Activated CD4-positive, alpha-beta T cell treated with anti-CD3 and anti-CD28 coated beads, Interleukin-10, Interleukin-2, amounts not matched to agents 100 ng/mL and 50 ng/mL, durations not matched to agents 16 hours and 8 hours (primary cell): ENCODE results near the gene SETD5.
"Not testable (repeated sequence)": the region's sequence is repeated elsewhere in the genome, so short reads cannot be mapped to it uniquely, and the experiment has no call there.

Source experiments
- DNase-seq: peaks from one replicate; pipeline ENCODE4 v3.0.0-alpha.2; 2020

The SETD5 gene

DNA sequence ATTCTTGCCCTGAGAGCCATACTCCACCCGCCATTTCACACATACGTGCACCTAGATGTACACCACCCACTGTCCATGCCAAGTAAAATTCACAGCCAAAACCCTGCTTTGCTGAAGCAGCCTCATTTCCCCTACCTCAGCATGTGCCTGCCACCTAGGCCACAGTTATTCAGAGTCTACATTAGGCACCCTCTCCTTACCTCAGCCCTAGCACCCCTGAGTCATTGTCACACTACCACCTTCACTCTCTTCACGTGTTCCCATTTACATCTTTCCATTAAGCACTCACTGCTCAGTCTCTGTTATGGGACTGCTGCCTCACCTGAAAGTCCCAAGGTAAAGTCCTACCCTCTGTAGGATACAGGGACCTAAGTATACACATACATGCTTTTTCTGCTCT is 70.0 kb downstream of the SETD5 start:
- DNase-seq = no peak

DNA sequence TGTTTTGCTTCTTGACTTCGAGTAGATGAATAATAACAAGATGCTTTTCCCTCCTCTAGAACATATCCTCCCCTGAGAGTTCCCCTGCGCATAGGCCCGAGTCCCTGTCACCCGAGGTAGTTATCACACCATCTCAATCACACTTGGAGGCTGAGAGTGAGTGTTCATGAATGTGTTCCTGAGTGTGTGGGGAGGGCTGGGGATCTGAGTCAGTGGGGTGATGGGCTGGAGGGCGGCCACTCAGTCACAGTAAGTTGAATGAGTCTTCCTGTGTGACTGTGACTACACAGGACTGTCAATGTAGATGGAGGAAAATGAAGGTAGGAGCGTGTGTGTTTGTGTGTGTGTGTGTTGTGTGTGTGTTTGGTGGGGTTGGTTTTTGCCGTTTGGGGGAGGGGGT is 71.0 kb downstream of the SETD5 start:
- DNase-seq = peak; percentile 31

DNA sequence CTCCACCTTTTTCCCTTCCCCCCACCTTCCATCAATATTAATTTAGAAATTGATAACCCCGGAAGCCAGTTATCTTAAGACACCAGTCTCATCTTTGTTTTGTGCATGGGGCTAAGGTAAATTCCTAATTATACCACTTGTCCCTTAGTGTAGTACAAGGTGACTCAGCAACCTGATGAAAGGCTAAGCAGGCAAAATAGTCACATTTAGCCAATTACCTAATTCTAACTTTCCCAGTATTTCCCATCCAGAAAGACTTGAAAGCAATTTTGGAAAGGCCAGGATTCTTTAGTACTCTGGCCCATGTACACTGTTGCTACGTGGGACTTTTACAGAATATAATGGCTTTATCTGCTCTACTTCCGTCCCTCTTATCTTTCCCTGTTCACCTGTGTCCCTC is 72.6 kb downstream of the SETD5 start:
- DNase-seq = no peak

DNA sequence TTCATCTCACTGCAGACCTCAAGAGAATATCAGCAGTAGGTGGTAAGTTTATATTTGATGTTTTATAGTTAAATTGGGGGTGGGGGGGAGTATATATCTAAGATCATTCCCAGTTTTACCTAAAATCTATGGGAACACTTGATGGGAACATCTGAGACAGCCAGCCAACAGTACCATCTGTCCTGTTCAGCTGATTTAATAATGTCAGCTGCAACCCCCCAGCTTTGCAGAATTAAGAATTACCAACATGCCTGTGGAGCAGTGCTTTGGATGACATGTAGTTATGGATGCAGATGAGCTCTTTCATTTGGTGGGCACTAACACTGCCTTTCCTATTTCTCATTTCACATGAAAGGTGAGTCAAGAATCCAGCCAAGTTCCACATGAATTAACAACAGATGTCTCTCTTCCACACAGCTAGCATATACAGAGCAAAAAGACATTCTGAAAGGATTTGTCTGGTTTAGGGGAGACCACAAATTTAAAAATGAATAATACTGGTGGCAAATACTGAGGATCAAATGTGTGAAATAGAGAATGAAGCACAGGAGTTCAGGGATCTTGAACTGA is 76.2 kb downstream of the SETD5 start:
- no peak for DNase-seq

DNA sequence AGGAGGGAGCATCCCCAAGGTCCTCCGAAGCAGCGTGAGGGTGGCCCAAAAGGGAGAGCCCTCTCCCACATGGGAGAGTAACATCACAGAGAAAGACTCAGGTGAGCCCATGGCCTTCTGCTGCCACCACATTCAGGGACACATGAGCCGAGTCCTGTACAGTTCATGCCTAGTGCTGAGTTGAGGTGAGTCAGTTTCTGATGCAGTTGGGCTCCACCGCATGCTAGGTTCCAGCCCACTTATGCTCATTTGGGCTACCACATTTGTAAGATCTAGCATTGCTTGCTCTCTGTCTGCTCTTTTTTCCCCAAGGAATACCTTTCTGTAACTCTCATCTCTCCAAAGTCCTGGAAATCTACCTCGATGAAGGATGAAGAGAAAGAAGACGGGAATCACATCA is 77.1 kb downstream of the SETD5 start:
- no peak for DNase-seq

DNA sequence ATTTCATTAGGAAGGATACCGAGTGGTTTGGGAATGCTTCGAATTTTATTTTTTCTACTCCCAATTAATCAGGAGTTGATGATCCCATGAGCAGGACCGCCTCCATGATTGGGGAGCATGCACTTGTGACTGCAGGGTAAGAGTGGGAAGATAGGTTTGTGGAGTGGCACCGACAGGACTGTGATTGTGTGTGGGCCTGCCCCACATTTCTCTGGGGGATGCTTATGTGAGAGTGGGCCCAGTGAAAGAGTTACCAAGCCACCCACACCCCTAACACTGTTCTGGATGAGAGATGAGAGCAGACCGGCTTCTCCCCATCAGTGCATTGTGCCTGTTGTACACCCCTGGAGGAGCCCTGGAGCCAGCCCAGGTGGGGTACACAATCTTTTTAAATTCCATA is 79.5 kb downstream of the SETD5 start:
- no peak for DNase-seq

DNA sequence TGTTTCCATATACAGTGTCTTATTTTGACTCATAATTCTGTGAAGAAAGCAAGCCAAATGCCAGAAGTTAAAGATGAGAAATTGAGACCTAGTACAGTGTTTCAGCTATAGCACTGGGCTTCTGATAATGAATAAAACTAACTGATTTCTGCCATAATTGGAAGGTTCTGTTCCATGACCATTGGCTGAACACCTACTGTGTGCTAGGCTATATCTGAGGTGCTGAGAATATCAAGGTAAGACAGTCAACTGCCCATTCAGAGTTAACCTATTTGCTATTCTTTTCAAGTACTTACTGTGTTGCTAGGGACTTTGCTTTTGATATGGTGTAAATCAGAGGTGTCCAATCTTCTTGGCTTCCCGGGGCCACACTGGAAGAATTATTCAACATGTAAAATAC is 82.8 kb downstream of the SETD5 start:
- no peak for DNase-seq

DNA sequence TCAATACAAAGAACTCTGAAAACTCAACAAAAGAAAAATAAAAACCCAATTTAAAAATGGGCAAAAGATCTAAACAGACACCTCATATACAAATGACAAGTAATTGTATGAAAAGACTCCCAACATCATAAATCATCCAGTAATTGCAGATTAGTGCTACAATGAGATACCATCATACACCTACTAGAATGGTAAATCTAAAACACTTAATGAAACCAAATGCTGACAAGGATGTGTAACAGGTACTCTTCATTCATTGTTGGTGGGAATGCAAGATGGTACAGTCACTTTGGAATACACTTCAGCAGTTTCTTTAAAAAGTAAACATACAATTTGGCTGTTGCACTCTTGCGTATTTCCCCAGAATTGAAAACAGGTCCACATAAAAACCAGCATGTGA is 87.8 kb downstream of the SETD5 start:
- no peak for DNase-seq

DNA sequence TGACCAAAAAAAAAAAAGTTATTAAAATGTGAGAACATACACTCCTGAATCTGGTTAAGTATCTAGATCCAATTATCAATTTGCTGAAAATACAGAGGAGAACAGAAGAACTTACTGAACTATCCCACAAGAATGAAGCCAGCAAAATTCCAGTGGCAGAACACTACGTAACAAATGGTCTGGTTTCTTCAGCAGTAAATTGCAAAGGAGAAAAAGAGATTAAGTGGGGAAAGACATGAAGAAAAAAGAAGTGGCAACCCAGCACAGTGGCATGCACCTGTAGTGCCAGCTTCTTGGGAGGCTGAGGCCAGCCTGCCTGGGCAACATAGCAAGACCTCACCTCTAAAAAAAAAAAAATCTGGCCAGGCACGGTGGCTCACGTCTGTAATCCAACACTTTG is 94.1 kb downstream of the SETD5 start:
- no peak for DNase-seq

DNA sequence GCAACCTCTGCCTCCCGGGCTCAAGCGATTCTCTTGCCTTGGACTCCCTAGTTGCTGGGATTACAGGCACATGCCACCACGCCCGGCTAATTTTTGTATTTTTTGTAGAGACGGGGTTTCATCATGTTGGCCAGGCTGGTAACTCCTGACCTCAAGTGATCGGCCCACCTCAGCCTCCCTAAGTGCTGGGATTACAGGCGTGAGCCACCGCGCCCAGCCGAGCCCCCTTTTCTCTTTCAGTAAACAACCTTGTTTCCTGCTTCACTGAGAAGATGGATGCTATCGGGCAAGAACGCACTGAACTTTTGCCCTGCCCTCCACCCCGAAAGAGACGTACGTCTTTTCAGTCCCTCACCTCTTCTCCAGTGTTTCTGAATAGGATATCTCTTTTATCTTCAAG is 96.6 kb downstream of the SETD5 start:
- DNase-seq = not testable (repeated sequence)

DNA sequence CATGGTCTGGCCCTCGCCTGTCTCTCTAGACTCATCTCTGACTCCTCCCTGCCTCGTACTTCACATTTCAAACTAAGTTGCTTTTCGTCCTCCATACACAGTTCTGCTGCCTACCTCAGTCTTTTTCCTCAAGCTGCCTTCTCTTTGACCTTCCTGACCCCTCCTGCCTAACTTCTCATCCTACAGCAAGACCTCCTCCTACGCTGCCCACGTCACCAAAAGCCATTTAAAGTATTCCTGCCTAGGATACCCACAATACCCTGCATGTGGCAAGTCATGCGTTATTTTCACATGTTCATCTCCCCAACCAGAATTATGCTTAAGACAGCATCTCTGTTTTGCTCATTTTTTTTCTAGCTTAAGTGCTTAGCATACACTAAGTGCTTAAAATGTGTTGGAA is 99.5 kb downstream of the SETD5 start:
- no peak for DNase-seq

DNA sequence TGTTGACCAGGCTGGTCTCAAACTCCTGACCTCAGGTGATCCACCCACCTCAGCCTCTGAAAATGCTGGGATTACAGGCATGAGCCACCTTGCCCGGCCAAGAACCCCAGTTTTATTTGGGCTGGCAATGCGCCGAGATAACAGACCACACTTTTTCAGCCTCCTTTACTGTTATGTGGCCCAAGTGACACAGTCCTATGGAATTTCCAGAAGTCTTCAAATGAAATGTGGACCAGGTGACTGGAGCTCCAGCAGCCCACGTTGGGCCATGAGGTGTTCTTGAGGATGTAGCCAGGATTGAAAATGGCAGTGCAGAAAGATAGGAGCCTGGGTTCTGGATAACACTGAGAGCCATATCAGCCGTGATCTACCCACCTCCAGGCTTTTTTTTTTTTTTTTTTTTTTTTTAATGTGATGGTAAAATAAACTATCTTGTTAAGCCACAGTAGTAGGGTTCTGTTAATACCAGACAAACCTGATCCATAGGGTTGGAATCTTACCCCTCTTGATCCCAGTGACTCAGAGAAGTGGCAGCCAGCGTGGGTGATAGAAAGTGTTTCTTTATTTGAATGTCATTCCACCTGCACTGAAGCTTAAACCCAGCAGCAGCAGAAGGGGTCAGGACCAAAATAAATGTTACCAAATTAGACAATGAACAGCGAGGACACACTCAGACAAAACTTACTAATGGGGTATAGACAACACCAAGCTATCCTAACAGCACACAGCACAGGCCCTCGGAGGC is 100.6 kb downstream of the SETD5 start:
- no peak for DNase-seq

DNA sequence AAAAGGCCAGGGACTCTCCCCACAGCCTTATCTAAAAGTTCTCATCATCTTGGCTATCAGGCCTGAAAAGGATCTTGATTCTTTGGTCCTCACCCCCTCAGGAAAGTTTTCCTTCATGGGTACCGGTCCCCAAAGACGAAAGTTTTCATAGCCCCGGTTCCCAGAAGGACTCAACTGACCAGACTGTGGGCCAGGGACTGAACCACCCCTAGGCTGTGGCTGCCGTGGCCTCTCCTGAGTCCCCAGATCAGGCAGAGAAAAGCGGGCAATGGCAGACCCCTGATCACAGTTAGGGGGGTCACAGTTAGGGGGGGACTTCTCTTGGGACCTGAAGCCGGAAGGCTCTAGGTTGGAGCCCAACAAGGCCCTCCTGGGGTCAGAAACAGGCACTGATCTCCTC is 101.4 kb downstream of the SETD5 start:
- no peak for DNase-seq

DNA sequence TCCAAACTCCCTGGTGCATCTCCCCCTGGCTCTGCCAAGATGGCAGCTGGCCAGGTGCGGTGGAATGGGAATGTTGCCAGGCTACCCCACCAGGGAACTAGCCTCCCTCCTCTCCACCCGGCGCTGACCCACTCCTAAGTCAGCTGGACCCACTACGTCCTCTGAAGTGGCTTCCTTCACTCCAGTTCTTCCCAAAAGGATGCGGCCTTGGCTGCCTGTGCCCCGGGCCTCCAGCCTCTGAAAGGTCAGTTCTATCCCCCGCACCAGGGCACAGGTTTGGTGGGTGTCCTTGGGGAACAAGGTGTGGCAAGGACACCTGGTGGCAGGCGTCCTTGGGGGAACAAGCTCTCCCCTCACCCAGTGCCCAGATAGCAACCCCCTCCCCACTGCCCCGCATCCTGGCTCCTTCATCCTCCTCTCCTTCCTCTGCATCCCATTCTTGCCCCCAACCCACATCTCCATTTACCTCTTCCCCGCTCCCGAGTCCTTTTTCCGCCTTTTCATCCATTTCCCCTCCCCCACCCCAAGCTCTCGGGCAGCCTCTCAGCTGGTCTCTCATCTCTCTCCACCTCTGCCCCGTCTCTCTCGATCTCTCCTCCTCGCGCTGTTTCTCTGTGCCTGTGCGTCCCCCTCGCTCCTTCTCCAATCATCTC is 102.2 kb downstream of the SETD5 start:
- no peak for DNase-seq

DNA sequence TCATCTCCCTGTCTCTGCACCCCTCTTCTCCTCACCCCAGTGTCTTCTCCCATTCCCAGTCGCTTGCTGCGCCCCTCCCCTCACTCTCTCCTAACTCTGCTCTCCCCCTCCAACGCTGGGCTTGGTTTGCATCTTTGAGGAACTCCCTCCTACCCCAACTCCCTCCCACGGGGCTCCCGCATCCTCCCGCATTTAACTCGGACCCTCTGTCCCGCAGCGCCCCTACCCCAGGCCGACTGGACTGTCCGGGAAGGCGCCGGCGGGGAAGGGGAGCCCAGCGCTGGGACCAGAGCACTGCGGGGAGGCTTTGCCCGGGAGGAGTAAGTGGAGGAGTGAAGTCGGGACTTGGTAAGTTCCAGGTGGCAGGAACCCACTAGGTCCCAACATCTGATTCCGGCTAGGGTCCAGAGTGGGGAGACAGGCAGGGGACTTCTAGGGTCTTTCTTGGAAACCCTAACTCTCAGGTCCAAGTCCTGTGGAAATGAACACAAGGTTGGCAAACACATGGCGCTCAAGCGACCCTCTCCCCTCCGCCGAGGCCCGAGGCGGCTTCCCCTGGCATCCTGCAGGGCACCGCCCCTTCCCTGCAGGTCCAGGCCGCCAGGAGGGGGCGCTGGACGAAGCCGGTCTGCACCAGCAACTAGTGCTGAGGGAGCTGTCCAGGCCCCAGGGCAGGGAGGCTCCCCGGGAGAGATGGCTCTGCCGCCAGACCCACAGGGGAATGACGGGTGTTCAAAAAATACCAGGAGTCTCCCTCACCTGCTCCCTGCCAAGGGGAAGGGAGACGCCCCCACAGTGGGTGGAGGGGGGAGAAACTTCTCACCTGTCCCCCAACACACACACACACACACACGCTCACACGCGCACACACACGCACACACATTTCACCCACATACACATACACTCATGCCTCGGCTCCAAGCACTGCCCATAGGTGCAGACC is 103.0 kb downstream of the SETD5 start:
- DNase-seq = peak; percentile 76

DNA sequence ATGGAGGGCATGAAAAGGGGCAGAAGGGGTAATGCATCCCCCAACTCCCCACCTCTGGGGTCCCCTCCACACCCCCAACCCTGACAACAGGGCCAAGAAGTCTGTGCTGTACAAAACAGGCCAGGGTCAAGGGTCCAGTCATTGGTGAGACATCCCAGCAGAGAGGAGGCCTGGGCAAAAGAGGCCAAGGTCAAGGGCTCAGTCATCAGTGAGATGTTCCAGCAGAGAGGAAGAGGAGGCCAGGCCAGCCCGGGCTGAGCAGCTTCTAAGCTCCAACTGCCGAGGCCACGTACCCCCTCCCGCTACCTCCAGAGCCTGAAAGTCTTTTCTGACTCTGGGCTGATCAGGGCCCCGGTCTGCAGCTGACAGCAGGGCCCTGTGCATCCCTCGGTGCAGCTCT is 103.8 kb downstream of the SETD5 start:
- DNase-seq = no peak

DNA sequence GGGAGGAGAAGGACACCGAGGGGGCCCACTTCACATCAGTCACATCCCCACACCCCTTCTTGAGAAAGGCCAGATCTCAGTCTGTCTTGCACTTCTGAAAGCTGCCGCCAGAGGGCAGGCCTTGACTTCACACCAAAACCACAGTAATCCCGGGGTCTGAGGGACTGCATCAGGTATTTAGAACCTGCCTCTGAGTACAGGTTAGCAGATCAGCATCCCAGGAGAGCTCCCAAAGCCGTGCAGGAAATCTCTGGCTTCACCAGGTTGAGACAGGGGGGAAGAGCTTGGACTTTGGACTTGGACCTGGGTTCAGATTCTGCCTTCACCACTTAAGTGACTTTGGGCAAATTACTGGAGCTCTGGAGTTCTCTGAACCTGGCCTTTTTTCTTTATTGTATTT is 105.9 kb downstream of the SETD5 start:
- DNase-seq = peak; percentile 78

DNA sequence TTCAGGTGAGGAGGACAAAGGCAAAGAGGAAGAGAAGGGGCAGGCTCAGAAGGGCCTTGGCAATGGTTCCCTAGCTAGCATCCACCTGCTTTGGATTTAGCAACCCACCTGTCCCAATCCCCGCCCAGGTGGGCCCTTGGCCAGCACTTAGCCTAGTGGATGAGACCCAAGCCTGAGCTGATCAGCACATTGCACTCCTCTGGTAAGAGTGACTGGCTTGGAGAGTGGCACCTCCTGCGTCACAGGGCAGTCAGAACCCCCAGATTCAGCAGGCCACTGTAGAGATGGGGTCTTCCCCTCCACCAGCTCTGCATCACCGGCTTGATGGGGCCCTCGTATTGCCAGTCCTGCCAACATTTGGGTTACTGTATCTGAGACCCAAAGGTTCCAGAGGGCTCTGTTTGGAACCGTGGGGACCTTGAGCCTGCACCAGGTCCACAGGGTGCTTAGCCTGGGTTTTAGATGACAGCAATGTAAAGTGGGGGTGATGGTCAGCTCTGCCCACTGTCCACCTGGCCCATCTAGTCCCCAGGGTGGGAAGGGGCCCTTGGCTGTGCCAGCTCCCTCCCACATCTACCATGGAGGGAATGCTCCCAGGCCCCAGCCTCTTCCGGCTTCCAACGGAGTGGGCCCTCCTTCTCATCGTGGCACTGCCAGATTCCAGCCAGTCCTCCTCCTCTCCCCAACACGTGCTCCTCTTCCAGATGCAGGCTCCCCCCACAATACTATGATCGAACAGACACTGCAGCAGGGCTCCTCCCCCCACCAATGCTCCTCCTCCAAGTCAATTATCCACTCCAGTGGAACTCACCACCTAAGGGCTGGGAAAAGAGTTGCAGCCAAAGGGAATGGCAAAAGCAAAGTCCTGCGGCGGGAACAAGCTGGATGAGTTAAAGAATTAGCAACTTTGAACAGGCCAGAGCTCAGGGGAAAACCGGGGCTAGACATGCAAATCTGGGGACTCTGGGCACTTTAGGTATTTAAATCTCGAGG is 110.5 kb downstream of the SETD5 start:
- DNase-seq = no peak

DNA sequence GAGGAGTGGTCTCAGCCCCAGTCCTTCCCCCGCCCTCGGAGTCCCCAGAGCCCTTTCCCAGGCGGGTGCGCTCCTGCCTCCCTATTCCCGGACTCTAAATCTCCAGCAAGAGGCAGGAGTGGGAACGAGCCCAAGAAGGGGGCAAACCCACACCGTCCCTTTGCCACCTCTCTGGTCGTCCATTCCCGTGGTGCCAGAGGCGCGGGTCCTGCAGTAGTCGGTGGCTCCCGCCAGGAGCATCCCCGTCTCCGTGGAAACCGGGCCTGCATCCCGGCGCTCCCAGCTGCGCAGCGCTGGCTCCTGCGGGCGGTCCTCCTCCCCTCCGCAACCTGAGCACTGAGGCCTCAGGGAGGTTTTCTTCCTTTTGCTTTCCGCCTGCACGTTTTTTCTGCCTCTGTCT is 111.4 kb downstream of the SETD5 start:
- no peak for DNase-seq

DNA sequence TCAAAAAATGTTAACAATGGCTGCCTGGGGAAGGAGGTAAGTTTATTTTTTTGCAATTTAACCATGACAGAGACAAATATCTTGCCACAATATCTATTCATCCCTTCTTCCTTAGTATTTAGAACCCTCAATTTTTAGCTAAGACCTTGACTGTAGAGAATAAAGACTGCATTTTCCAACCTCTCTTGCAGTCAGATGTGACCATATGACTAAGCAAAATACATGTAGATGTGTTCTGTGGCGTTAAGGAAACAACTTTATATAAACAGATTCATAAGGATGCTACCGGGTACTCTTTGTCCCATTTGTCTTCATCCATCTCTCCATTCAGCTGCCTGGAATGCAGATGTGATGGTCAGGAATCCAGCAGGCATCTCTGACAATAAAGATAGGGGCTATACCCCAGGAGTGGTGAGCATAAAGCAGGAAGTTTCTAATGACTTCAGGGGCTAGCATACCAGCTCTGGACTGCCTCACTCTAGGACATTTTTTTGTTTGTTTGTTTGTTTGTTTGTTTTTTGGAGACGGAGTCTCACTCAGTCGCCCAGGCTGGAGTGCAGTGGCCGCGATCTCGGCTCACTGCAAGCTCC is 115.1 kb downstream of the SETD5 start:
- DNase-seq = no peak

DNA sequence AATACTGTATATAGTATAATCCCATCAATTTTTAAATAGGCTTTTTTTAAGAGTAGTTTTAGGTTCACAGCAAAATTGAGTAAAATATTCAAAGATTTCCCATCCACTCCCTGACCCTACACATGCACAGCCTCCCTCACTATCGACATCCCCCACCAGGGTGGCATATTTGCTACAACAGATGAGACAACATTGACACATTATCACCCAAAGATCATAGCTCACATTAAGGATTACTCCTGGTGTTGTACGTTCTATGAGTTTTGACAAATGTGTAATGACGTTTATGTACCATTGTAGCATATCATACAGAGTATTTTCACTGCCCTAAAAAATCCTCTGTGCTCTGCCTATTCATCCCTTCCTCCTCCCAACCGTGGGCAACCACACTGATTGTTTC is 116.9 kb downstream of the SETD5 start:
- no peak for DNase-seq

DNA sequence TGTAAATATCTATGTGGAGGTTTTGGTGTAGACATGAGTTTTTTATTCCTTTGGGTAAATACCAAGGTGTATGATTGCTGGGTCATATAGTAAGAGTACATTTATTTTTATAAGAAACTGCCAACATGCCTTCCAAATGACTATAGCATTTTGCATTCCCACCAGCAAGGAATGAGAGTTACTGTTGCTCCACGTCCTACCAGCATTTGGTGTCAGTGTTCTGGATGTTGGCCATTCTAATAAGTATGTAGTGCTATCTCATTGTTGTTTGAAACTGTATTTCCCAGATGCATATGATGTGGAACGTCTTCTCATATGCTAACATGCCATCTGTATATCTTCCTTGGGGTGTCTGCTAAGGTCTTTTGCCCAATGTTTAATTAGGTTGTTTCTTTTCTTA is 117.5 kb downstream of the SETD5 start:
- DNase-seq = no peak
